ENCODE measurements around the gene NKTR.

DNA sequence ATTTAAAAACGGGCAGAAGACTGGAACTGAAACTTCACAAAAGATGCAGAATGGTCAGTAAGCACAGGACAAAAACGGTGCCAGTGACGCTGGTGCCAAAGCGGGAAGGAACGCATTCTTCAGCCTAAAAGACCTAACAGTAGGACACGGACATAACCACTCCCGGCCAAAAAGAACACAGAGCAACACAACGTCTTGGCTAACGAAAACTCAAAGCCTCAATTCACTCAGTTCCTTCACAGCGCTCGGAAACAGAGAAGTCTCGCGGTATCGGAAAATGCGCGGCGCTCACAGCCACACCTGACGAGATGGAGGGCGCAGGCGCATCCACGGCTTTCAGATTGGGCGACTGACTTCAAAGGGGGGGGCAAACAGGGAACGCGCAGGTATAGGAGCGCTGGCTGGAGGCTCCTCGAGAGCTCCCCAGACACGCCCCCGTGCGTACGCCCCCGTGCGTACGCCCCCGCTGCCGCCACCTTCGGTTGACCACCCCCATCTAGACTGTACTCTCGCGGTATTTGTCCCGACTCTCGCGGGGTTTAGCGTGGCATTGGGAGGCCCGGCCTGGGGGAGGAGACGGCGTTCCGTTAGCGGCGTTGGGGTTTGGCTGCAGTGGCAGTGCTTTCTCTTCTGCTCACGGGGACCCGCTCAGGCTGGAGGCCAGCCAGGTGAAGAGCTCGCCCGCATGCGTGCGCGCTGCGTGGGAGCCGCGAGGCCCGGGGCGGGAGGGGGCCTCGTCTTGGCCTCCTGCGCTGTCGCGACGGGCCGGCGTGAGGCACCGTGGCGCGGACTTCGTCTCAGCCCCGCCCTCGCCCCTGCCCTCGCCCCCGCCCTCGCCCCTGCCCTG is at the start of gene NKTR:
- no peak for TF ChIP-seq EZH2 (IDR thresholded peaks at IDR 0.05; ENCODE audit: borderline replicate concordance)
- TF ChIP-seq, protein P1, sequence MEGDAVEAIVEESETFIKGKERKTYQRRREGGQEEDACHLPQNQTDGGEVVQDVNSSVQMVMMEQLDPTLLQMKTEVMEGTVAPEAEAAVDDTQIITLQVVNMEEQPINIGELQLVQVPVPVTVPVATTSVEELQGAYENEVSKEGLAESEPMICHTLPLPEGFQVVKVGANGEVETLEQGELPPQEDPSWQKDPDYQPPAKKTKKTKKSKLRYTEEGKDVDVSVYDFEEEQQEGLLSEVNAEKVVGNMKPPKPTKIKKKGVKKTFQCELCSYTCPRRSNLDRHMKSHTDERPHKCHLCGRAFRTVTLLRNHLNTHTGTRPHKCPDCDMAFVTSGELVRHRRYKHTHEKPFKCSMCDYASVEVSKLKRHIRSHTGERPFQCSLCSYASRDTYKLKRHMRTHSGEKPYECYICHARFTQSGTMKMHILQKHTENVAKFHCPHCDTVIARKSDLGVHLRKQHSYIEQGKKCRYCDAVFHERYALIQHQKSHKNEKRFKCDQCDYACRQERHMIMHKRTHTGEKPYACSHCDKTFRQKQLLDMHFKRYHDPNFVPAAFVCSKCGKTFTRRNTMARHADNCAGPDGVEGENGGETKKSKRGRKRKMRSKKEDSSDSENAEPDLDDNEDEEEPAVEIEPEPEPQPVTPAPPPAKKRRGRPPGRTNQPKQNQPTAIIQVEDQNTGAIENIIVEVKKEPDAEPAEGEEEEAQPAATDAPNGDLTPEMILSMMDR (IDR thresholded peaks at IDR 0.05; ENCODE audit: poor library complexity), result no peak
